IMR-90 (cell line): Measurements from ENCODE around the gene RNF38. TPM values are rescaled to one million over a fixed set of nuclear protein-coding genes. Genes with fewer than 3 reads are reported as not detected.

Experiments
- ATAC-seq: fragments of 200-7000 bp; cut with Tn5 transposase; 2 replicates; pipeline ENCODE4 v1.9.1; 2020; ENCODE audit warnings: low read depth, mild to moderate bottlenecking, moderate library complexity
- BruUV-seq: library from RNA; stranded (reverse); fragments of 400-500 nt; replicated peaks from 2 replicates; lab custom pipeline; 2021; lab: Mats Ljungman, UMichigan
- CTCF ChIA-PET: fragments of 300-600 bp; formaldehyde crosslinking; extraction: SDS; loops from one replicate; lab custom pipeline; 2021; ENCODE audit warnings: antibody characterized with exemption; lab: Yijun Ruan, JAX
- POLR2A ChIA-PET: fragments of 300-600 bp; sonication (Branson Sonifier 250); formaldehyde crosslinking; loops from one replicate; lab custom pipeline; 2022; ENCODE audit warnings: antibody characterized with exemption; ENCODE audit not compliant: unreplicated experiment; lab: Charles Lee
- DNase-seq: peaks from one replicate; pipeline ENCODE4 v3.0.0; 2013
- H2AFZ ChIP-seq: replicated peaks from 2 replicates; pipeline ENCODE3; 2013; ENCODE audit warnings: low read length, mild to moderate bottlenecking; ENCODE audit not compliant: poor library complexity
- H2AK5ac ChIP-seq: 2 replicates; pipeline ENCODE4 v1.6.1; 2013; ENCODE audit warnings: low read depth, low read length, inconsistent platforms
- H2AK9ac ChIP-seq: replicated peaks from 2 replicates; pipeline ENCODE3; 2013; ENCODE audit warnings: mild to moderate bottlenecking, low read depth, low read length, moderate library complexity; ENCODE audit not compliant: poor library complexity
- H2BK120ac ChIP-seq: 2 replicates; pipeline ENCODE4 v1.6.1; 2013; ENCODE audit warnings: low read depth, low read length, inconsistent platforms
- H2BK15ac ChIP-seq: 3 replicates; pipeline ENCODE4 v1.6.1; 2013; ENCODE audit warnings: low read depth, low read length, inconsistent platforms
- H2BK20ac ChIP-seq: 2 replicates; pipeline ENCODE4 v1.6.1; 2013; ENCODE audit warnings: low read depth, mild to moderate bottlenecking, inconsistent platforms, low read length, moderate library complexity
- H2BK5ac ChIP-seq: 2 replicates; pipeline ENCODE4 v1.6.1; 2013; ENCODE audit warnings: mild to moderate bottlenecking, low read depth, low read length, inconsistent platforms; ENCODE audit not compliant: poor library complexity, severe bottlenecking
- H3K14ac ChIP-seq: replicated peaks from 2 replicates; pipeline ENCODE4 v1.6.1; 2013; ENCODE audit warnings: low read depth, low read length, inconsistent platforms
- H3K18ac ChIP-seq: 2 replicates; pipeline ENCODE4 v1.6.1; 2013; ENCODE audit warnings: low read depth, low read length, control low read depth
- H3K23ac ChIP-seq: 2 replicates; pipeline ENCODE4 v1.6.1; 2013; ENCODE audit warnings: low read depth, low read length, inconsistent platforms
- H3K27ac ChIP-seq: 2 replicates; pipeline ENCODE4 v1.5.1; 2013; ENCODE audit warnings: mild to moderate bottlenecking, control low read depth, low read length; ENCODE audit not compliant: insufficient read depth
- H3K27me3 ChIP-seq: 2 replicates; pipeline ENCODE4 v1.6.1; 2013; ENCODE audit warnings: low read length; ENCODE audit not compliant: control insufficient read depth, insufficient read depth
- H3K36me3 ChIP-seq: 2 replicates; pipeline ENCODE4 v1.6.1; 2013; ENCODE audit warnings: low read length, mixed read lengths; ENCODE audit not compliant: control insufficient read depth, insufficient read depth
- H3K4ac ChIP-seq: 2 replicates; pipeline ENCODE4 v1.6.1; 2013; ENCODE audit warnings: low read depth, low read length, inconsistent platforms
- H3K4me1 ChIP-seq: 2 replicates; pipeline ENCODE4 v1.6.1; 2013; ENCODE audit warnings: low read length, mixed read lengths; ENCODE audit not compliant: control insufficient read depth, insufficient read depth
- H3K4me2 ChIP-seq: 2 replicates; pipeline ENCODE4 v1.6.1; 2013; ENCODE audit warnings: low read depth, mild to moderate bottlenecking, control low read depth, low read length, moderate library complexity
- H3K4me3 ChIP-seq: 2 replicates; pipeline ENCODE4 v1.5.1; 2013; ENCODE audit warnings: low read depth, mild to moderate bottlenecking, control low read depth, low read length, moderate library complexity; ENCODE audit not compliant: insufficient read depth
- H3K56ac ChIP-seq: 2 replicates; pipeline ENCODE4 v1.6.1; 2013; ENCODE audit warnings: low read length, inconsistent platforms; ENCODE audit not compliant: insufficient read depth; ENCODE audit errors: extremely low read depth
- H3K79me1 ChIP-seq, 2 experiments: 2 replicates each; pipeline ENCODE4 v1.6.1; 2013; ENCODE audit warnings: low read length in 2 of 2, inconsistent platforms in 1 of 2, low read depth in 1 of 2
- H3K9ac ChIP-seq: 2 replicates; pipeline ENCODE4 v1.6.1; 2013; ENCODE audit warnings: low read depth, low read length, control low read depth
- H3K9me1 ChIP-seq: 2 replicates; pipeline ENCODE4 v1.6.1; 2013; ENCODE audit warnings: low read length, inconsistent platforms; ENCODE audit not compliant: insufficient read depth
- H3K9me3 ChIP-seq: 2 replicates; pipeline ENCODE4 v1.6.1; 2013; ENCODE audit warnings: low read length; ENCODE audit not compliant: control insufficient read depth, insufficient read depth
- H4K20me1 ChIP-seq: 2 replicates; pipeline ENCODE4 v1.6.1; 2013; ENCODE audit warnings: low read length, inconsistent platforms; ENCODE audit not compliant: insufficient read depth
- H4K5ac ChIP-seq: 2 replicates; pipeline ENCODE4 v1.6.1; 2013; ENCODE audit warnings: mild to moderate bottlenecking, low read depth, low read length, control low read depth
- H4K8ac ChIP-seq, 2 experiments: 2 replicates each; pipeline ENCODE4 v1.6.1; 2013; ENCODE audit warnings: low read depth in 2 of 2, low read length in 2 of 2, control low read depth in 1 of 2, inconsistent platforms in 1 of 2
- H4K91ac ChIP-seq: 2 replicates; pipeline ENCODE4 v1.6.1; 2013; ENCODE audit warnings: low read depth, low read length, inconsistent platforms; ENCODE audit not compliant: insufficient read depth
- BHLHE40 ChIP-seq: fragments of 150-350 bp; IDR thresholded peaks from 2 replicates; pipeline ENCODE4 v1.6.1; 2016; ENCODE audit warnings: mild to moderate bottlenecking, low read depth, low read length
- CEBPB ChIP-seq: IDR thresholded peaks from 2 replicates; pipeline ENCODE4 v1.6.1; 2012; ENCODE audit warnings: low read depth, low read length, improper control_type of control experiment
- CHD1 ChIP-seq: IDR thresholded peaks from 2 replicates; pipeline ENCODE4 v1.6.1; 2012; ENCODE audit warnings: low read depth, low read length, improper control_type of control experiment
- FOS ChIP-seq: fragments of 150-350 bp; IDR thresholded peaks from 2 replicates; pipeline ENCODE4 v1.6.1; 2016; ENCODE audit warnings: low read depth, low read length
- MAFK ChIP-seq: IDR thresholded peaks from 2 replicates; pipeline ENCODE4 v1.6.1; 2012; ENCODE audit warnings: low read depth, low read length, improper control_type of control experiment
- MAZ ChIP-seq: IDR thresholded peaks from 2 replicates; pipeline ENCODE4 v1.6.1; 2012; ENCODE audit warnings: low read depth, mild to moderate bottlenecking, low read length, improper control_type of control experiment, moderate library complexity, borderline replicate concordance
- MXI1 ChIP-seq: IDR thresholded peaks from 2 replicates; pipeline ENCODE4 v1.6.1; 2012; ENCODE audit warnings: low read depth, mild to moderate bottlenecking, low read length, moderate library complexity, borderline replicate concordance
- NFE2L2 ChIP-seq: fragments of 150-350 bp; IDR thresholded peaks from 2 replicates; pipeline ENCODE4 v1.6.1; 2016; ENCODE audit warnings: low read depth, mild to moderate bottlenecking, low read length
- POLR2A ChIP-seq: IDR thresholded peaks from 2 replicates; pipeline ENCODE4 v1.6.1; 2012; ENCODE audit warnings: mild to moderate bottlenecking, low read depth, low read length
- RAD21 ChIP-seq: IDR thresholded peaks from 2 replicates; pipeline ENCODE4 v1.6.1; 2012; ENCODE audit warnings: low read length, improper control_type of control experiment
- RCOR1 ChIP-seq: IDR thresholded peaks from 2 replicates; pipeline ENCODE4 v1.6.1; 2012; ENCODE audit warnings: mild to moderate bottlenecking, low read length, improper control_type of control experiment; ENCODE audit not compliant: insufficient replicate concordance
- RFX5 ChIP-seq: IDR thresholded peaks from 2 replicates; pipeline ENCODE4 v1.8.0; 2012; ENCODE audit warnings: low read depth, mild to moderate bottlenecking, low read length, moderate library complexity
- SMC3 ChIP-seq: fragments of 150-350 bp; IDR thresholded peaks from 2 replicates; pipeline ENCODE4 v1.6.1; 2016; ENCODE audit warnings: low read depth, mild to moderate bottlenecking, antibody characterized with exemption, low read length, moderate library complexity
- WGBS, 2 experiments: methylation state at CpG; one replicate each; pipeline versions ENCODE4 v1.1.5 to v1.1.7; 2013; ENCODE audit warnings: missing lambda C conversion rate in 2 of 2; ENCODE audit not compliant: insufficient read length in 1 of 2; ENCODE audit errors: extremely low coverage in 2 of 2; 5-methylcytosine and 5-hydroxymethylcytosine counted together
- dilution Hi-C: fragments of 300-500 bp; cut with HindIII; formaldehyde crosslinking; loops from one replicate; pipeline ENCODE4 v1.14.3; 2018; ENCODE audit warnings: low sequenced_read_pairs; ENCODE audit not compliant: unreplicated experiment
- in situ Hi-C: fragments of 300-500 bp; cut with MboI; formaldehyde crosslinking; loops from 3 replicates; pipeline ENCODE4 v1.14.3; 2019; ENCODE audit warnings: low sequenced_read_pairs, inconsistent platforms, mixed read lengths
- intact Hi-C: fragments of 100-400 bp; cut with micrococcal nuclease; formaldehyde crosslinking; loops from 2 replicates; pipeline ENCODE4 v1.10.0; 2022
- polyA plus RNA-seq, 3 experiments: library from polyadenylated mRNA; depleted of rRNA; stranded (reverse); fragments of >200 nt; gene quantifications; 2 replicates each; pipeline ENCODE4 v1.2.3, GENCODE V29; 2012; ENCODE audit warnings: low replicate concordance in 1 of 3
- total RNA-seq: library from RNA; depleted of rRNA; stranded (reverse); fragments of >200 nt; gene quantifications from 2 replicates; pipeline ENCODE4 v1.2.3, GENCODE V29; 2012
- TF ChIP-seq, protein P1 (sequence below): fragments of 150-350 bp; IDR thresholded peaks from 2 replicates; pipeline ENCODE4 v1.6.1; 2017; ENCODE audit warnings: mild to moderate bottlenecking, antibody characterized with exemption, low read length, low read depth
- TF ChIP-seq, protein P2 (sequence below): conservative IDR thresholded peaks from 2 replicates; pipeline ENCODE4 v1.5.1; 2012; ENCODE audit warnings: mild to moderate bottlenecking, low read depth, low read length, improper control_type of control experiment

The RNF38 gene
- total and polyA plus RNA-seq, 2 of the 4 experiments (the other 2 are of a cell fraction) = 8.8 to 11.2 TPM

DNA sequence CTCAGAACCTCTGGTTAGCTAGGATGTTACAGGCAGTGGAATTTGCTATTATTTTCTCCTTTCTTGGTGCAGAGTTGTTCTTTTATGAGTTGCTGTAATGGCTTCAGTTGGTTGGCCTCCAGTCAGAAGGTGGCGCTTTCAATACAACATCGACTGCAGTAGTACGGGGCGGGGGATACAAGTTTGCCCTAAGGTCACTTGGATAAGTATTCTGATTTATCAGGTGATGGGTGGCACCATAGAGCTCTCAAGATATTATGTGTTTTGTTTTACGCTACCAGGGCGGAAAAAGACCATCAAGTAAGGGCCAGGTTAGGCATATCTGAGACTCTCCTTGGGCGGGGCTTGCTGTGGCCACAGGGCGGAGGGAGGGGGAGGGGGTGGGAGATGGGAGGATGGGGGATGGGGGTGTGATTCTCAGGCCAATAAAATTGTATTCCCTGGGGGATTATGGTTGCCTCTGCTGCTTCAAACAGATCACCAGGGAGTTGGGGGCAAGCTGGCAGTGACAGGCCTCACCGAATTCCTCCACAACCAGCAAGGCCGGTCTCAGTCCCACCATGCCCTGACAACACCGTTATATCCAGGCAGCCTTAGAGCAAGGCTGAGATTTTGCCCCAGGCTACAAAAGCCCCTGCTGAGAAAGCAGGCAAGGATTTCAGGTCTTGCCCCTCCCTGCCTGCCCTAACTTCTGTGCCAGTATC lies 15.9 kb upstream of the RNF38 start:
- H4K8ac ChIP-seq = no peak overlapping the region
- ChIA-PET CTCF (interaction anchor here (0.6 to 1.5 kb wide), 2 partner anchors 9 to 59 kb away, joined by 3 to 4 read pairs; no protein-coding TSS in a partner anchor), POLR2A (no interaction called here)
- no peak overlapping the region for H3K56ac ChIP-seq
- no peak overlapping the region for H3K23ac ChIP-seq
- H4K5ac ChIP-seq = no peak overlapping the region
- no peak overlapping the region for H2AFZ ChIP-seq
- no peak overlapping the region for H2AK5ac ChIP-seq
- peaks cover 21 to 22% of the 10 kb centered on the region in 2 experiments for H3K79me1 ChIP-seq
- in situ Hi-C loops = no loop called here
- no peaks in the 10 kb centered on the region for H3K27me3 ChIP-seq
- H3K36me3 ChIP-seq = peaks cover 3% of the 10 kb centered on the region; the same call in 1 of the 2 replicates
- no peak overlapping the region for H3K4ac ChIP-seq
- intact Hi-C loops = no loop called here
- no peak overlapping the region for H3K9ac ChIP-seq
- H2BK120ac ChIP-seq = no peak overlapping the region
- H3K14ac ChIP-seq = no peak overlapping the region
- dilution Hi-C loops = no loop called here
- DNase-seq = no peak
- H2BK20ac ChIP-seq = no peak overlapping the region
- H2BK15ac ChIP-seq = no peak overlapping the region
- H4K91ac ChIP-seq = no peak overlapping the region
- ATAC-seq = no peak
- H2AK9ac ChIP-seq = no peak overlapping the region
- no TSS peak for BruUV-seq
- no peak overlapping the region for H3K18ac ChIP-seq
- no peak overlapping the region for H3K27ac ChIP-seq
- no peak overlapping the region for H3K4me3 ChIP-seq
- no peak overlapping the region for H3K4me2 ChIP-seq
- peaks cover 6% of the 10 kb centered on the region; the same call in 1 of the 2 replicates for H4K20me1 ChIP-seq
- peaks cover 5% of the 10 kb centered on the region for H3K4me1 ChIP-seq
- H3K9me3 ChIP-seq = peaks cover 2% of the 10 kb centered on the region; the same call in 1 of the 2 replicates
- no peak overlapping the region for H2BK5ac ChIP-seq
- peaks cover 5% of the 10 kb centered on the region; the same call in 1 of the 2 replicates for H3K9me1 ChIP-seq
- WGBS, 2 experiments = 98% methylated on average over 5 of the region's 11 CpGs; no CpG with 5 or more reads in 1 of the 2 experiments
- TF ChIP-seq CHD1 (no peak), POLR2A (no peak), RFX5 (no peak), FOS (no peak), MAZ (no peak), MXI1 (no peak), CEBPB (no peak), BHLHE40 (no peak), NFE2L2 (no peak), SMC3 (no peak), MAFK (no peak), RAD21 (no peak), RCOR1 (no peak)
- TF ChIP-seq, protein P1, sequence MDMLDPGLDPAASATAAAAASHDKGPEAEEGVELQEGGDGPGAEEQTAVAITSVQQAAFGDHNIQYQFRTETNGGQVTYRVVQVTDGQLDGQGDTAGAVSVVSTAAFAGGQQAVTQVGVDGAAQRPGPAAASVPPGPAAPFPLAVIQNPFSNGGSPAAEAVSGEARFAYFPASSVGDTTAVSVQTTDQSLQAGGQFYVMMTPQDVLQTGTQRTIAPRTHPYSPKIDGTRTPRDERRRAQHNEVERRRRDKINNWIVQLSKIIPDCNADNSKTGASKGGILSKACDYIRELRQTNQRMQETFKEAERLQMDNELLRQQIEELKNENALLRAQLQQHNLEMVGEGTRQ = no peak
- TF ChIP-seq, protein P2, sequence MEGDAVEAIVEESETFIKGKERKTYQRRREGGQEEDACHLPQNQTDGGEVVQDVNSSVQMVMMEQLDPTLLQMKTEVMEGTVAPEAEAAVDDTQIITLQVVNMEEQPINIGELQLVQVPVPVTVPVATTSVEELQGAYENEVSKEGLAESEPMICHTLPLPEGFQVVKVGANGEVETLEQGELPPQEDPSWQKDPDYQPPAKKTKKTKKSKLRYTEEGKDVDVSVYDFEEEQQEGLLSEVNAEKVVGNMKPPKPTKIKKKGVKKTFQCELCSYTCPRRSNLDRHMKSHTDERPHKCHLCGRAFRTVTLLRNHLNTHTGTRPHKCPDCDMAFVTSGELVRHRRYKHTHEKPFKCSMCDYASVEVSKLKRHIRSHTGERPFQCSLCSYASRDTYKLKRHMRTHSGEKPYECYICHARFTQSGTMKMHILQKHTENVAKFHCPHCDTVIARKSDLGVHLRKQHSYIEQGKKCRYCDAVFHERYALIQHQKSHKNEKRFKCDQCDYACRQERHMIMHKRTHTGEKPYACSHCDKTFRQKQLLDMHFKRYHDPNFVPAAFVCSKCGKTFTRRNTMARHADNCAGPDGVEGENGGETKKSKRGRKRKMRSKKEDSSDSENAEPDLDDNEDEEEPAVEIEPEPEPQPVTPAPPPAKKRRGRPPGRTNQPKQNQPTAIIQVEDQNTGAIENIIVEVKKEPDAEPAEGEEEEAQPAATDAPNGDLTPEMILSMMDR = no peak
